H1 (cell line): ENCODE results near the gene DPP3. TPM values are rescaled to one million over a fixed set of nuclear protein-coding genes. Genes with fewer than 3 reads are reported as not detected.

Source experiments
- CTCF ChIA-PET: fragments of 300-600 bp; sonication (Branson Sonifier 250); formaldehyde crosslinking; loops from one replicate; lab custom pipeline; 2021; ENCODE audit not compliant: partially characterized antibody; lab: Charles Lee
- POLR2A ChIA-PET: fragments of 300-600 bp; sonication (Branson Sonifier 250); formaldehyde crosslinking; loops from one replicate; lab custom pipeline; 2021; ENCODE audit warnings: inconsistent platforms; ENCODE audit not compliant: partially characterized antibody; lab: Charles Lee
- DNase-seq, 2 experiments: peaks; one replicate each; pipeline versions ENCODE4 v3.0.0 to v3.0.0-alpha.2; 2010 to 2022; ENCODE audit warnings: low spot score in 2 of 2, low read depth in 1 of 2, mixed read lengths in 1 of 2
- FAIRE-seq: peaks from 2 replicates; lab custom pipeline; 2011; peaks lifted over from hg19 to GRCh38; lab: Jason Lieb, UNC
- H2AFZ ChIP-seq: 2 replicates; pipeline ENCODE4 v1.8.1; 2012; ENCODE audit warnings: low read length, inconsistent platforms
- H2AK5ac ChIP-seq: 2 replicates; pipeline ENCODE4 v1.6.1; 2013; ENCODE audit warnings: low read depth, low read length
- H2BK120ac ChIP-seq: replicated peaks from 2 replicates; pipeline ENCODE3; 2013; ENCODE audit warnings: low read depth, low read length, inconsistent platforms
- H2BK12ac ChIP-seq: 2 replicates; pipeline ENCODE4 v1.6.1; 2013; ENCODE audit warnings: low read depth, low read length
- H2BK15ac ChIP-seq: 2 replicates; pipeline ENCODE4 v1.6.1; 2013; ENCODE audit warnings: low read length
- H2BK20ac ChIP-seq: 2 replicates; pipeline ENCODE4 v1.6.1; 2013; ENCODE audit warnings: low read length
- H2BK5ac ChIP-seq: 2 replicates; pipeline ENCODE4 v1.6.1; 2013; ENCODE audit warnings: low read depth, low read length
- H3K14ac ChIP-seq: 2 replicates; pipeline ENCODE4 v1.6.1; 2013; ENCODE audit warnings: inconsistent platforms; ENCODE audit not compliant: insufficient read length
- H3K18ac ChIP-seq: 2 replicates; pipeline ENCODE4 v1.6.1; 2013; ENCODE audit warnings: low read length; ENCODE audit errors: extremely low read depth
- H3K23ac ChIP-seq: 2 replicates; pipeline ENCODE4 v1.6.1; 2013; ENCODE audit warnings: inconsistent platforms; ENCODE audit not compliant: insufficient read length
- H3K23me2 ChIP-seq: 2 replicates; pipeline ENCODE4 v1.6.1; 2013; ENCODE audit warnings: low read depth, low read length
- H3K27ac ChIP-seq: 2 replicates; pipeline ENCODE4 v1.6.1; 2011; ENCODE audit warnings: low read depth, low read length, inconsistent platforms
- H3K27me3 ChIP-seq, 4 experiments: replicated peaks in 1 of 4; 1 replicate in 1 of 4; 2 replicates in 3 of 4; pipeline versions ENCODE4 v1.6.1 to v1.8.1; 2011 to 2013; ENCODE audit warnings: low read length in 3 of 4, mild to moderate bottlenecking in 3 of 4, inconsistent platforms in 2 of 4, mixed read lengths in 2 of 4, moderate library complexity in 1 of 4; ENCODE audit not compliant: control insufficient read depth in 3 of 4, insufficient read depth in 3 of 4; ENCODE audit errors: extremely low read depth in 1 of 4
- H3K36me3 ChIP-seq, 4 experiments: 2 replicates each; pipeline versions ENCODE4 v1.6.1 to v1.8.1; 2011 to 2013; ENCODE audit warnings: mild to moderate bottlenecking in 4 of 4, low read length in 3 of 4, moderate library complexity in 2 of 4, control low read depth in 1 of 4, inconsistent platforms in 1 of 4; ENCODE audit not compliant: insufficient read depth in 4 of 4, control insufficient read depth in 2 of 4
- H3K4ac ChIP-seq: replicated peaks from 2 replicates; pipeline ENCODE3; 2013; ENCODE audit warnings: low read length, low read depth, mixed read lengths, inconsistent platforms; ENCODE audit not compliant: insufficient read length
- H3K4me1 ChIP-seq, 4 experiments: replicated peaks in 1 of 4; 1 replicate in 1 of 4; 2 replicates in 3 of 4; pipeline versions ENCODE4 v1.6.1 to v1.8.1; 2011 to 2013; ENCODE audit warnings: low read length in 3 of 4, inconsistent platforms in 2 of 4, mixed read lengths in 1 of 4; ENCODE audit not compliant: insufficient read depth in 4 of 4, control insufficient read depth in 3 of 4
- H3K4me2 ChIP-seq, 2 experiments: 2 replicates each; pipeline versions ENCODE4 v1.6.1 to v1.8.1; 2011 to 2013; ENCODE audit warnings: low read depth in 2 of 2, low read length in 2 of 2, control low read depth in 1 of 2, inconsistent platforms in 1 of 2, mild to moderate bottlenecking in 1 of 2; ENCODE audit not compliant: insufficient read depth in 1 of 2
- H3K4me3 ChIP-seq, 4 experiments: fragments of 200-600, 300-600 bp in 1 of 4; sonication (generic), shearing (Covaris generic), sonication (Bioruptor Twin) in 1 of 4; 2 replicates each; pipeline versions ENCODE4 v1.5.1 to v1.8.1; 2011 to 2016; ENCODE audit warnings: low read length in 4 of 4, low read depth in 3 of 4, control low read depth in 2 of 4, inconsistent platforms in 2 of 4, mild to moderate bottlenecking in 2 of 4, mixed read lengths in 1 of 4, moderate library complexity in 1 of 4; ENCODE audit not compliant: insufficient read depth in 2 of 4; ENCODE audit errors: extremely low read depth in 1 of 4
- H3K56ac ChIP-seq: replicated peaks from 2 replicates; pipeline ENCODE3; 2013; ENCODE audit warnings: low read depth, mild to moderate bottlenecking, mixed read lengths, low read length, inconsistent platforms; ENCODE audit not compliant: insufficient read length
- H3K79me1 ChIP-seq: 2 replicates; pipeline ENCODE4 v1.6.1; 2013; ENCODE audit warnings: low read depth, low read length, control low read depth
- H3K79me2 ChIP-seq, 2 experiments: 2 replicates each; pipeline versions ENCODE4 v1.6.1 to v1.8.1; 2012 to 2013; ENCODE audit warnings: low read length in 2 of 2, mild to moderate bottlenecking in 2 of 2, inconsistent platforms in 1 of 2; ENCODE audit not compliant: insufficient read depth in 2 of 2, control insufficient read depth in 1 of 2
- H3K9ac ChIP-seq, 4 experiments: replicated peaks in 1 of 4; 1 replicate in 1 of 4; 2 replicates in 3 of 4; pipeline versions ENCODE4 v1.6.1 to v1.8.1; 2011 to 2013; ENCODE audit warnings: low read depth in 3 of 4, low read length in 3 of 4, control low read depth in 2 of 4, mild to moderate bottlenecking in 2 of 4, moderate library complexity in 2 of 4, inconsistent platforms in 1 of 4; ENCODE audit errors: extremely low read depth in 1 of 4
- H3K9me3 ChIP-seq, 2 experiments: 2 replicates each; pipeline versions ENCODE4 v1.6.1 to v1.8.1; 2012 to 2013; ENCODE audit warnings: mild to moderate bottlenecking in 2 of 2, moderate library complexity in 2 of 2, control low read depth in 1 of 2, inconsistent platforms in 1 of 2, low read depth in 1 of 2, low read length in 1 of 2, mixed read lengths in 1 of 2; ENCODE audit not compliant: insufficient read depth in 2 of 2
- H4K20me1 ChIP-seq, 2 experiments: replicated peaks in 1 of 2; 2 replicates each; pipeline versions ENCODE3 to v1.8.1; 2011 to 2013; ENCODE audit warnings: inconsistent platforms in 2 of 2, low read length in 2 of 2, mild to moderate bottlenecking in 1 of 2; ENCODE audit not compliant: insufficient read depth in 2 of 2, control insufficient read depth in 1 of 2
- H4K5ac ChIP-seq: 2 replicates; pipeline ENCODE4 v1.6.1; 2013; ENCODE audit warnings: low read length, low read depth, mixed read lengths, inconsistent platforms; ENCODE audit not compliant: insufficient read length
- H4K8ac ChIP-seq: 2 replicates; pipeline ENCODE4 v1.8.0; 2013; ENCODE audit warnings: mild to moderate bottlenecking, moderate library complexity, low read length, inconsistent platforms; ENCODE audit not compliant: insufficient read depth; ENCODE audit errors: extremely low read depth
- H4K91ac ChIP-seq: replicated peaks from 2 replicates; pipeline ENCODE3; 2013; ENCODE audit warnings: low read length, mixed read lengths, inconsistent platforms; ENCODE audit not compliant: insufficient read length
- ZNF274 ChIP-seq: IDR thresholded peaks from 2 replicates; pipeline ENCODE4 v1.7.0; 2012; ENCODE audit warnings: low read length, borderline replicate concordance; ENCODE audit errors: extremely low read depth
- WGBS, 2 experiments: shearing (Covaris generic) in 1 of 2; methylation state at CpG; one replicate each; pipeline versions ENCODE4 v1.1.6 to v1.1.7; 2013 to 2015; ENCODE audit warnings: low lambda C conversion rate in 2 of 2, mixed read lengths in 2 of 2, inconsistent platforms in 1 of 2, low coverage in 1 of 2, missing lambda C conversion rate in 1 of 2; ENCODE audit not compliant: insufficient replicate concordance in 2 of 2, insufficient coverage in 1 of 2, insufficient read length in 1 of 2; ENCODE audit errors: extremely low coverage in 1 of 2, missing lambda C conversion rate in 1 of 2; 5-methylcytosine and 5-hydroxymethylcytosine counted together
- polyA plus RNA-seq, 7 experiments: library from polyadenylated mRNA; depleted of rRNA in 3 of 7; stranded (reverse) in 5 of 7; unstranded in 2 of 7; fragments of >200 nt in 5 of 7; fragments of 200-250 nt in 2 of 7; gene quantifications; 1 replicate in 5 of 7; 2 replicates in 1 of 7; 4 replicates in 1 of 7; pipeline versions ENCODE4 v1.2.1 to v1.2.3, GENCODE V29; 2011 to 2013; ENCODE audit warnings: missing spikeins in 2 of 7, mixed read lengths in 2 of 7
- total RNA-seq: library from RNA; stranded (reverse); fragmentation: NEBNext Ultra II Directional; extraction: Animal tissue kit (Norgen Biotek cat#: 25700); gene quantifications from 2 replicates; pipeline ENCODE4 v1.2.1, GENCODE V29; 2021

Gene DPP3
- total and polyA plus RNA-seq, 2 of the 8 experiments (the other 6 are each of a cell fraction or from before 2014, with no cell fraction given), result 75.1 to 82.7 TPM

- no peaks in the 10 kb centered on the region for H3K23me2 ChIP-seq
- no peak overlapping the region for H4K8ac ChIP-seq
- peaks cover 0 to 2% of the 10 kb centered on the region in 2 experiments for H4K20me1 ChIP-seq
- no peak overlapping the region for H3K4ac ChIP-seq
- no peak overlapping the region for H2BK15ac ChIP-seq
- H2BK120ac ChIP-seq, result no peak overlapping the region
- H3K79me2 ChIP-seq, result no peaks in the 10 kb centered on the region
- H3K4me2 ChIP-seq, result no peak overlapping the region
- no peak overlapping the region for H3K18ac ChIP-seq
- no peaks in the 10 kb centered on the region for H3K9me3 ChIP-seq
- FAIRE-seq, result no peak
- no peak overlapping the region for H3K14ac ChIP-seq
- no peak overlapping the region for H3K23ac ChIP-seq
- peaks cover 3 to 20% (median 13%) of the 10 kb centered on the region in 4 experiments; a peak in 7 of 8 replicates for H3K36me3 ChIP-seq
- H4K5ac ChIP-seq, result no peak overlapping the region
- H2BK12ac ChIP-seq, result no peak overlapping the region
- no peak overlapping the region for H4K91ac ChIP-seq
- no peak overlapping the region for H3K56ac ChIP-seq
- no peak overlapping the region for H2BK5ac ChIP-seq
- H3K79me1 ChIP-seq, result no peaks in the 10 kb centered on the region
- H3K27ac ChIP-seq, result no peak overlapping the region
- POLR2A ChIA-PET, result interaction anchor here (0.6 to 2.4 kb wide), 5 partner anchors 10 to 117 kb away, joined by 3 to 10 read pairs (median 3); partner anchors contain the start of gene BBS1
- CTCF ChIA-PET, result interaction anchor here (0.7 to 1.7 kb wide), 2 partner anchors 13 to 32 kb away, joined by 3 to 8 read pairs; no protein-coding TSS in a partner anchor
- H2AK5ac ChIP-seq, result no peak overlapping the region
- H2AFZ ChIP-seq, result no peak overlapping the region
- no peak overlapping the region for H3K4me3 ChIP-seq
- WGBS, 2 experiments, result 93% methylated on average over 11 of the region's 11 CpGs; no CpG with 5 or more reads in 1 of the 2 experiments
- H2BK20ac ChIP-seq, result no peak overlapping the region
- no peak overlapping the region for H3K9ac ChIP-seq
- no peaks in the 10 kb centered on the region for H3K4me1 ChIP-seq
- no peak for DNase-seq
- no peaks in the 10 kb centered on the region for H3K27me3 ChIP-seq
- TF ChIP-seq ZNF274, result no peak
Measured at GRCh38 chr11:66523611-66524010, 43.4 kb downstream of the DPP3 start.
